PC-3 (cell line): ENCODE data around the gene RALGAPA1.

Source experiments
- EZH2 ChIP-seq: fragments of 300-600 bp; sonication (generic); IDR thresholded peaks from one replicate; pipeline ENCODE4 v1.6.1; 2017; ENCODE audit warnings: antibody characterized with exemption, mild to moderate bottlenecking, low read length; ENCODE audit not compliant: unreplicated experiment
- TF ChIP-seq, protein P1 (sequence below): fragments of 300-600 bp; sonication (generic); conservative IDR thresholded peaks from 2 replicates; pipeline ENCODE4 v1.5.1; 2017; ENCODE audit warnings: antibody characterized with exemption, low read depth, mild to moderate bottlenecking, low read length

DNA sequence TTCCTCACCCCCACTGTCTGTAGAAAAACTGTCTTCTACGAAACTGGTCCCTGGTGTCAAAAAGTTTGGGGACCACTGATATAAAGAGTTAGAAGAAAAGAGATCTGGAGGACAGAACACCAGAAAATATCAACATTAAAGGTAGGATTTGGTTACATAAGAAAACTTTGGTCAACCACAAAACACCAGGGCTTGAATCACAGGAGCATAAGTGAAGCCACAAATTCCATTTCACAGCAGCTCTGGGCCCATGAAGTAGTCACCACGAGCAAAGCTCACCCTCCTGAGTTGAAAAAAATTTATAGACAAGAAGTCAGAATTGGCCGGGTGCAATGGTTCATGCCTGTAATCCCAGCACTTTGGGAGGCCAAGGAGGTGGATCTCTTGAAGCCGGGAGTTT is 19.4 kb downstream of the RALGAPA1 start:
- TF ChIP-seq, protein P1, sequence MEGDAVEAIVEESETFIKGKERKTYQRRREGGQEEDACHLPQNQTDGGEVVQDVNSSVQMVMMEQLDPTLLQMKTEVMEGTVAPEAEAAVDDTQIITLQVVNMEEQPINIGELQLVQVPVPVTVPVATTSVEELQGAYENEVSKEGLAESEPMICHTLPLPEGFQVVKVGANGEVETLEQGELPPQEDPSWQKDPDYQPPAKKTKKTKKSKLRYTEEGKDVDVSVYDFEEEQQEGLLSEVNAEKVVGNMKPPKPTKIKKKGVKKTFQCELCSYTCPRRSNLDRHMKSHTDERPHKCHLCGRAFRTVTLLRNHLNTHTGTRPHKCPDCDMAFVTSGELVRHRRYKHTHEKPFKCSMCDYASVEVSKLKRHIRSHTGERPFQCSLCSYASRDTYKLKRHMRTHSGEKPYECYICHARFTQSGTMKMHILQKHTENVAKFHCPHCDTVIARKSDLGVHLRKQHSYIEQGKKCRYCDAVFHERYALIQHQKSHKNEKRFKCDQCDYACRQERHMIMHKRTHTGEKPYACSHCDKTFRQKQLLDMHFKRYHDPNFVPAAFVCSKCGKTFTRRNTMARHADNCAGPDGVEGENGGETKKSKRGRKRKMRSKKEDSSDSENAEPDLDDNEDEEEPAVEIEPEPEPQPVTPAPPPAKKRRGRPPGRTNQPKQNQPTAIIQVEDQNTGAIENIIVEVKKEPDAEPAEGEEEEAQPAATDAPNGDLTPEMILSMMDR, result no peak
- no peak for TF ChIP-seq EZH2
